GM19193 (cell line): ENCODE data around the gene KCNQ1.

ENCODE experiments used
- POLR2A ChIP-seq: IDR thresholded peaks from 4 replicates; pipeline ENCODE4 v1.6.1; 2011; ENCODE audit not compliant: insufficient read depth, insufficient read length; ENCODE audit errors: extremely low read depth

The KCNQ1 gene

DNA sequence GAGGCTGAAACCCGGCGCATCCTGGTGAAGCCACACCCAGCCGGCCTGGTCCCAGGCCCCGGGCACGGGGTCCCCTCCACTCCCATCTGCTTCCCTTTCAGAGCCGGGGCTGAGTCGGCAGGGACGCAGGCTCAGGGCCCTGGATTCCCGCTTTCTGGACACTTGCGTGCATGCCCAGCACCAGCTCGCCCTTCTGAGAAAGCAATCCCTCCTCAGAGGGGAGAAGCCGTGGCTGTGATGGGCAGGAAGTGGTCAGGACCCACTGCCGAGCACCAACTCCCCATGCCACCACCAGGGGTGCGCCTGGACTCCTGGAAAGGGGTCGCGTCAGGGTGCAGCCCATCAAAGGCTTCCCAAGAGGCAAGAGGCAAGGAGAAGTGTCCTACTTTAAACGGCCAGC, 425.7 kb downstream of the KCNQ1 start:
- no peak for TF ChIP-seq POLR2A

GRCh38 chr11:2870969-2871680, 426.3 kb downstream of the KCNQ1 start:
- no peak for TF ChIP-seq POLR2A

- no peak for TF ChIP-seq POLR2A
Measured at GRCh38 chr11:2874963-2875362, 430.2 kb downstream of the KCNQ1 start.

- no peak for TF ChIP-seq POLR2A
Measured at GRCh38 chr11:2877474-2877873, 432.7 kb downstream of the KCNQ1 start.

GRCh38 chr11:2878782-2879181, 434.0 kb downstream of the KCNQ1 start:
- TF ChIP-seq POLR2A = no peak

DNA sequence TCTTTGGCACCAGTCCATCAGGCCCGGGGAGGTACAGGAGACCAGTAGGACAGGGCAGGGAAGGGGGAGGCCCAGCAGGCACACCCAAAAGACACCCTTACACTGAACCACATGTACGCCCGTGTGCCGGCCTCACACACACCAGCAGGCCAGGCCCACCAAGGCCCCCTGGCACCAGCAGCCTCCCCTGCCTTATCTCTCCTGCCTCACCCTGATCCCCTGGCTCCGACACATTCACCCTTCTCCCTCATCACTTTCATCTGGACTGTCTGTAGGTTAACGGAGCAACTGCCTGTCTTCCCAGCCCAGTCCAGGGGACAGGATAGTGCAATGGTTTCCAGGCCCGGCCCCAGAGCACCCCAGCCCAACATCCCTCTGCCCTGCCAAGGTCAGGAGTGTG, 435.8 kb downstream of the KCNQ1 start:
- no peak for TF ChIP-seq POLR2A

DNA sequence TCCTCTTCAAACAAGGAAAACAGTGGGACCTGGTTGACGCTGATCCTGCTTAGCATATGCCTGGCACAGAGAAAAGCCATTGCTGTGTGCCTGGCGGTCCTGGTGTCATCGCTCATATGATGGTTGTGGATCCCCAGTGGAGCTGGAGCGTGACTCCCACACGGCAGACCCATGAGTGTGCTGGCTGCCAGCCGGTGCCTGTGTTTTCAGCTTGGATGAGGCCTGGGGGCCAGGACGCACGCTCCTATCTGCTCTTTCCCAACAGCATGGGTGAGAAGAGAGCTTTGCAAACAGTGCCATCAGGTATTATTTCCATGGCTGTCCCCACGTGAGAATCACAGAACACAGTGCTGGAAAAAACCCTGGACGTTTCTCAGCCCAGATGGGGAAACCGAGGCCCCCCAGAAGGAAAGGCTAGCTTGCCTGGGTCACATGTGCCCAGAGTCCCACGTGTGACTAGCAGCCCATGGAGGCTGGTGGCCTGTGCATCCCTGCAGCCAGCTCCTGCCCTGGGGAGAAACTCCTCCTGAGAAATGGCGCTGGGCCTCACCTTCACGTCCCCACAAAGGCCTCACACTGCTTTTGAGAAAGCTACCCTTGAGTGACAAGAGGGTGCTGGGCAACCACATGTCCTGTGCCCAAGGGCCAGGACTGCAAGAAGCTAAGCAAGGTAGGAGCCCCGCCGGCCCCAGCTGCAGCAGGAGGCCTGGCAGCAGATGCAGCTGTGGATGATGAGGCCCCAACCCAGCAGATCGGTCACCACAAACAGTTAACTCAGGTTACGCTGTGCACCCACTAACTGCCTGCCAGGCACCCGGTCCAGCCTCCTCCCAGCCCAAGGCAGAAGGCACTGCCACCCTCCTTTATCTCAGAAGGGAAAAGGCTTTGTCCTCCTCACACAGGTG, 436.5 kb downstream of the KCNQ1 start:
- TF ChIP-seq POLR2A = no peak

DNA sequence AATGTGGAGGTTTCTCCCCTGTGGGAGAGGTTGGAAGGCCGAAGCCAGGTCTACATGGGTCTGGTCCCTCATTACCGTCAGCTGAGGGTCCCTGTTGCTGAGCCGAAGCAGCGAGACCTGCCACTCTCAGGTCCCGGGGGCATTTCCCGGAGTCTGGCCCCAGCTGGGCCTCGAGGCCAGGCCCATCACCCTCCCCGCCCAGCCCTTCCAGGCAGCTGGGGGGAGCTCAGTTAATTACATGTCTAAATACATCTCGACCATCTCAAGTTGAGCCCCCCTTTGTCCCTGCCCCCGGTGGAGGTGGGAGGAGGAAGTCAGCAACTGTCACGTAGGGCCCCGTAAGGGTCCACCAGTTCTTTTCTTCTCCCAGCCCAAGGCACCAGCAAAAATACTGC, 437.2 kb downstream of the KCNQ1 start:
- no peak for TF ChIP-seq POLR2A

- TF ChIP-seq POLR2A = no peak
Measured at GRCh38 chr11:2882396-2883110, 437.7 kb downstream of the KCNQ1 start.

DNA sequence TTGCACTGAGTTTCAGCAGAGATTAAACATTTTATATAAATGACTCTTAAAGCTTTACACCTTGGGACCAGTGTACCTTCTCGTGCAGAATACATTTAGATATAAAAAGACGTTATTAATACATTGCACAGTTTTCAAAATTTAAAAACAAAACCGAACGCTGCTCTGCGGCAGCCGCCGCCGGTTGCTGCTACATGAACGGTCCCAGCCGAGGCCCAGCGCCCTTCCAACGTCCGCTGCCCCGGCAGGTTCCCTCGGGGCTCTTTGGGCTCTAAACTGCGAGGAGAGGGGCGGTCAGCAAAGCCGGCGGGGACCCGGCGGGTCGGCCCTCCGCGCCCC, 438.8 kb downstream of the KCNQ1 start:
- TF ChIP-seq POLR2A = no peak

- TF ChIP-seq POLR2A = no peak
Measured at GRCh38 chr11:2883979-2884815, 439.4 kb downstream of the KCNQ1 start.

GRCh38 chr11:2885017-2885677, 440.3 kb downstream of the KCNQ1 start:
- TF ChIP-seq POLR2A = no peak

DNA sequence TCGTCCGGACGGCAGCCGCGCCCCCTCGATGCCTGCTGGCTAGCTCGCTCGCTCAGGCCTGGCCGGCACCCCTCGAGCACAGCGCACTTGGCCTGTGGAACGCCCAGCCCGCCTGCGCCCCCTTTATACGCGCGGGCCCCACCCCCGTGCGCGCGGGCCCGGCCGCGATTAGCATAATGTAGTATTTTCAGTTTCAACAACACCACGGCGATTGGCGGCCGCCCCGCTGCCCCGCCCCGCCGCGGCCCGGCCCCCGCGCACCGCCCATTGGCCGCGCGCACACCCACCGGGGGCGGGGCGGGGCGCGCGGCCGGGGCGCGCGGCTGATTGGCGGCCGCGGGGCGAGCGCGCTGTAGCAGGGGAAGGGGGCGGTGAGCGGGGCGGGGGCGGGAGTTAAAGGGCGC, 440.9 kb downstream of the KCNQ1 start, which contains the start of gene CDKN1C:
TSS of gene CDKN1C (minus strand) at position 98 of the 404 bp plus-strand sequence. CDS start 319 bp downstream, outside the sequence.
- TF ChIP-seq POLR2A = peak; percentile 28

DNA sequence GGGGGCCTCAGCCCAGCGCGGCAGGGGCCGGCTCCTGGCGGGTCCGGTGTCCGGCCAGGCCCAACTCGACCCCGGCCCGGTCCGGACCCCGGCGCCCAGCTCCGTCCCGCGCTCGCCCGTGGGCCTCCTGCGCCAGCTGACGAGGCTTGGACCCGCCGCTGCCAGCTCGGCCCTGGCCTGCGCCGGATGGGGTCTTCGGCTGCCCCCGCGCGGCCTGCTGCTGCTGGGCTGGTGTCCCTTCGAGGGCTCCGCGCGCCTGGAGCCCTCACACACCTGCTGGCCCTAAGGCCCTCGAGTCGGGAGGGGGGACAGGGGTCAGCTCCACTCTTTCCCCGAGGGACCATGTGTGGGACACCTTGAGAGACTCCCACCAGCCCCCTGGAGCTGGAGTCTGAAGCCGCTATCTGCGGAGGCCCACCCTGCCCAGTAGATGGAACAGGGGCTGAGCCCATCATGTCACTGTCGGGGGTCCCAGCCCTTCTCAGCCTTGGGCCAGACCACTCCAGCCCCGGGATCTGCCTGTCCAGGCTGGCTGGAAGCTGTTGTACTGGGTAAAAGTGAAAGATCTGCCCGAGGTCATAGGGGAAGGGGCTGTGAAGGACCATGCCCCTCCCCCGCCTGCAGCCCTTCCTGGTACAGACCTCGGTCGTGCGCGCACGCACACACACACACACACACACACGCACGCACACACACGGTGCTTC, 441.5 kb downstream of the KCNQ1 start:
- TF ChIP-seq POLR2A = no peak

DNA sequence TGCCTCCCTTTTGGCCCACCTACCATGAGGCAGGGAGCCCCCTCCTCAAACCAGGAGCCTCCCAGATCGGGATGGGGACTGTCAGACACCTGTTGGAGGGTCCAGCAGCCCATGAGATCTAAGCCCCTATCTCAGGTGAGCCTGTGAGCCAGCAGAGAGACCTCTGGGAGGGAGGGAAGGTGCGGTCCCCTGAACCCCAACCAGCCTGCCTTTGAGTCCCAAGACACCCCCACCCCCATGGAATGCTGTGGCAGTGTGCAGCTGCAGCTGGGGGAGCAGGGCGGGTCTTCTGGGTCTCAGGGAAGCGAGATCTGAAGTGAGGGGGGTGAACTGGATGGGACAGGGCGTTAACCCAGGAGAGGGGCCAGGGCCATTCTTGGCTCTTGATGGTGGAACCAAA, 442.1 kb downstream of the KCNQ1 start:
- TF ChIP-seq POLR2A = no peak
